C4-2B (cell line): Measurements from ENCODE around the gene DLL3.

Experiments
- ZFX ChIP-seq: fragments of 450-650 bp; IDR thresholded peaks from 2 replicates; pipeline ENCODE4 v1.6.1; 2017
- TF ChIP-seq, protein P1 (sequence below): fragments of 450-650 bp; conservative IDR thresholded peaks from 2 replicates; pipeline ENCODE4 v1.5.1; 2017; ENCODE audit warnings: mild to moderate bottlenecking

- TF ChIP-seq, protein P1, sequence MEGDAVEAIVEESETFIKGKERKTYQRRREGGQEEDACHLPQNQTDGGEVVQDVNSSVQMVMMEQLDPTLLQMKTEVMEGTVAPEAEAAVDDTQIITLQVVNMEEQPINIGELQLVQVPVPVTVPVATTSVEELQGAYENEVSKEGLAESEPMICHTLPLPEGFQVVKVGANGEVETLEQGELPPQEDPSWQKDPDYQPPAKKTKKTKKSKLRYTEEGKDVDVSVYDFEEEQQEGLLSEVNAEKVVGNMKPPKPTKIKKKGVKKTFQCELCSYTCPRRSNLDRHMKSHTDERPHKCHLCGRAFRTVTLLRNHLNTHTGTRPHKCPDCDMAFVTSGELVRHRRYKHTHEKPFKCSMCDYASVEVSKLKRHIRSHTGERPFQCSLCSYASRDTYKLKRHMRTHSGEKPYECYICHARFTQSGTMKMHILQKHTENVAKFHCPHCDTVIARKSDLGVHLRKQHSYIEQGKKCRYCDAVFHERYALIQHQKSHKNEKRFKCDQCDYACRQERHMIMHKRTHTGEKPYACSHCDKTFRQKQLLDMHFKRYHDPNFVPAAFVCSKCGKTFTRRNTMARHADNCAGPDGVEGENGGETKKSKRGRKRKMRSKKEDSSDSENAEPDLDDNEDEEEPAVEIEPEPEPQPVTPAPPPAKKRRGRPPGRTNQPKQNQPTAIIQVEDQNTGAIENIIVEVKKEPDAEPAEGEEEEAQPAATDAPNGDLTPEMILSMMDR = no peak
- no peak for TF ChIP-seq ZFX
Observed at GRCh38 chr19:39539165-39539517, 40.4 kb downstream of the DLL3 start.
